Endodermal cell (in vitro differentiated cells): ENCODE data around the gene HINT2. TPM values are rescaled to one million over a fixed set of nuclear protein-coding genes. Genes with fewer than 3 reads are reported as not detected.

Experiments
- DNase-seq: peaks from one replicate; pipeline ENCODE4 v3.0.0-alpha.2; 2017
- H3K27ac ChIP-seq: 2 replicates; pipeline ENCODE4 v1.5.1; 2013; ENCODE audit warnings: mild to moderate bottlenecking, low read depth, low read length, moderate library complexity
- H3K27me3 ChIP-seq: 2 replicates; pipeline ENCODE4 v1.6.1; 2013; ENCODE audit warnings: mild to moderate bottlenecking, low read length, moderate library complexity; ENCODE audit not compliant: insufficient read depth, control insufficient read depth, poor library complexity, severe bottlenecking
- H3K36me3 ChIP-seq: 2 replicates; pipeline ENCODE4 v1.7.0; 2013; ENCODE audit warnings: mild to moderate bottlenecking, low read length, moderate library complexity; ENCODE audit not compliant: control insufficient read depth, insufficient read depth
- H3K4me1 ChIP-seq: one replicate; pipeline ENCODE4 v1.7.0; 2013; ENCODE audit warnings: low read length; ENCODE audit not compliant: control insufficient read depth, insufficient read depth
- H3K4me3 ChIP-seq: 2 replicates; pipeline ENCODE4 v1.5.1; 2013; ENCODE audit warnings: mild to moderate bottlenecking, low read length, moderate library complexity
- H3K9ac ChIP-seq: 2 replicates; pipeline ENCODE4 v1.6.1; 2013; ENCODE audit warnings: mild to moderate bottlenecking, low read length, moderate library complexity; ENCODE audit not compliant: poor library complexity, severe bottlenecking; ENCODE audit errors: extremely low read depth
- H3K9me3 ChIP-seq: 2 replicates; pipeline ENCODE4 v1.6.1; 2013; ENCODE audit warnings: mild to moderate bottlenecking, low read length, moderate library complexity; ENCODE audit not compliant: control insufficient read depth
- H3K27ac Mint-ChIP-seq: 2 replicates; pipeline ENCODE4 v1.8.0; 2020; ENCODE audit warnings: mixed read lengths
- H3K27me3 Mint-ChIP-seq: 2 replicates; pipeline ENCODE4 v1.8.0; 2021; ENCODE audit warnings: mild to moderate bottlenecking, mixed read lengths; ENCODE audit not compliant: insufficient read depth
- H3K36me3 Mint-ChIP-seq: 2 replicates; pipeline ENCODE4 v1.8.0; 2020; ENCODE audit warnings: low read depth, mixed read lengths
- H3K4me1 Mint-ChIP-seq: 2 replicates; pipeline ENCODE4 v1.8.0; 2020; ENCODE audit warnings: mixed read lengths
- H3K4me3 Mint-ChIP-seq: 2 replicates; pipeline ENCODE4 v1.8.0; 2020; ENCODE audit warnings: mild to moderate bottlenecking, moderate library complexity, mixed read lengths
- H3K9me3 Mint-ChIP-seq: 2 replicates; pipeline ENCODE4 v1.8.0; 2020; ENCODE audit warnings: mild to moderate bottlenecking, mixed read lengths
- WGBS, 2 experiments: methylation state at CpG; one replicate each; pipeline versions ENCODE4 v1.1.5 to v1.1.7; 2013; ENCODE audit warnings: missing lambda C conversion rate in 2 of 2, mixed read lengths in 1 of 2; ENCODE audit not compliant: insufficient coverage in 1 of 2, insufficient read length in 1 of 2; 5-methylcytosine and 5-hydroxymethylcytosine counted together
- total RNA-seq, 2 donors: library from RNA; stranded (reverse); fragmentation: NEBNext Ultra II Directional in 1 of 2; extraction: Animal tissue kit (Norgen Biotek cat#: 25700) in 1 of 2; gene quantifications; 2 replicates in 1 of 2; 3 replicates in 1 of 2; pipeline ENCODE4 v1.2.1, GENCODE V29; 2021
- TF ChIP-seq, protein P1 (sequence below): fragments of 200-600 bp; sonication (generic); conservative IDR thresholded peaks from 2 replicates; pipeline ENCODE4 v1.5.0; 2021; ENCODE audit warnings: antibody characterized with exemption, mild to moderate bottlenecking

Gene HINT2
- total RNA-seq, 2 donors from 2014 or later, result 34.3 to 48.6 TPM

- H3K9me3 ChIP-seq, result no peaks in the 10 kb centered on the region
- Mint-ChIP-seq H3K27me3 (peaks cover 41% of the 10 kb centered on the region), H3K9me3 (no peaks in the 10 kb centered on the region), H3K36me3 (no peaks in the 10 kb centered on the region), H3K4me3 (no peak overlapping the region), H3K27ac (no peak overlapping the region), H3K4me1 (peaks cover 3% of the 10 kb centered on the region)
- TF ChIP-seq, protein P1, sequence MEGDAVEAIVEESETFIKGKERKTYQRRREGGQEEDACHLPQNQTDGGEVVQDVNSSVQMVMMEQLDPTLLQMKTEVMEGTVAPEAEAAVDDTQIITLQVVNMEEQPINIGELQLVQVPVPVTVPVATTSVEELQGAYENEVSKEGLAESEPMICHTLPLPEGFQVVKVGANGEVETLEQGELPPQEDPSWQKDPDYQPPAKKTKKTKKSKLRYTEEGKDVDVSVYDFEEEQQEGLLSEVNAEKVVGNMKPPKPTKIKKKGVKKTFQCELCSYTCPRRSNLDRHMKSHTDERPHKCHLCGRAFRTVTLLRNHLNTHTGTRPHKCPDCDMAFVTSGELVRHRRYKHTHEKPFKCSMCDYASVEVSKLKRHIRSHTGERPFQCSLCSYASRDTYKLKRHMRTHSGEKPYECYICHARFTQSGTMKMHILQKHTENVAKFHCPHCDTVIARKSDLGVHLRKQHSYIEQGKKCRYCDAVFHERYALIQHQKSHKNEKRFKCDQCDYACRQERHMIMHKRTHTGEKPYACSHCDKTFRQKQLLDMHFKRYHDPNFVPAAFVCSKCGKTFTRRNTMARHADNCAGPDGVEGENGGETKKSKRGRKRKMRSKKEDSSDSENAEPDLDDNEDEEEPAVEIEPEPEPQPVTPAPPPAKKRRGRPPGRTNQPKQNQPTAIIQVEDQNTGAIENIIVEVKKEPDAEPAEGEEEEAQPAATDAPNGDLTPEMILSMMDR, result no peak
- no peak overlapping the region for H3K27ac ChIP-seq
- no peak overlapping the region for H3K4me3 ChIP-seq
- peaks cover 10% of the 10 kb centered on the region for H3K27me3 ChIP-seq
- peak; percentile 18 for DNase-seq
- 91 to 97% methylated on average over 5 of the region's 5 CpGs for WGBS, 2 experiments
- no peaks in the 10 kb centered on the region for H3K4me1 ChIP-seq
- H3K36me3 ChIP-seq, result no peaks in the 10 kb centered on the region
- H3K9ac ChIP-seq, result no peak overlapping the region
Measured at GRCh38 chr9:35858458-35858857, 43.6 kb upstream of the HINT2 start.

DNA sequence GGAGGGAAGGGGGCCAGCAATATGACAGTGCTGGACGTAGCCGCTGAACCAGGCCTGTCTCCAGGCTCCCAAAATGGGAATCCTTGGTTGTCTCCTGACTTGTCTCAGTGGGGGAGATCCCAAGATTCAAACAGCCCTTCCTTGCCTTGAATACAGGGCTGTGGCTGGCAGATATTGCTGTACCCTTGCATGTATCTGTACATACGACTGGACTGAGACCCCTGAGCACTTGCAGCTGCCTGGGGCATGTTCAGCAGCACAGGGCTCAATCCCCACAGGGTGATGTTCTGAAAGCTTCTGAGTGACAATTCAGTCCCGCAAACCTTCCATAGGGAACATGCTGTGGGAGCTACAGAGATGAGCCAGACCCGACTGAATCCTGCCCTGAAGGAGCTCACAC lies 42.0 kb upstream of the HINT2 start:
- no peaks in the 10 kb centered on the region for H3K36me3 Mint-ChIP-seq
- Histone ChIP-seq H3K27me3 (peaks cover 10% of the 10 kb centered on the region), H3K27ac (no peak overlapping the region), H3K4me3 (no peak overlapping the region), H3K36me3 (no peaks in the 10 kb centered on the region), H3K4me1 (no peaks in the 10 kb centered on the region), H3K9me3 (no peaks in the 10 kb centered on the region), H3K9ac (no peak overlapping the region)
- no peak overlapping the region for H3K4me3 Mint-ChIP-seq
- H3K27ac Mint-ChIP-seq, result no peak overlapping the region
- peaks cover 3% of the 10 kb centered on the region for H3K4me1 Mint-ChIP-seq
- no peak for DNase-seq
- 91 to 93% methylated on average over 5 of the region's 5 CpGs for WGBS, 2 experiments
- no peaks in the 10 kb centered on the region for H3K9me3 Mint-ChIP-seq
- TF ChIP-seq, protein P1, result no peak
- H3K27me3 Mint-ChIP-seq, result peaks cover 31% of the 10 kb centered on the region

DNA sequence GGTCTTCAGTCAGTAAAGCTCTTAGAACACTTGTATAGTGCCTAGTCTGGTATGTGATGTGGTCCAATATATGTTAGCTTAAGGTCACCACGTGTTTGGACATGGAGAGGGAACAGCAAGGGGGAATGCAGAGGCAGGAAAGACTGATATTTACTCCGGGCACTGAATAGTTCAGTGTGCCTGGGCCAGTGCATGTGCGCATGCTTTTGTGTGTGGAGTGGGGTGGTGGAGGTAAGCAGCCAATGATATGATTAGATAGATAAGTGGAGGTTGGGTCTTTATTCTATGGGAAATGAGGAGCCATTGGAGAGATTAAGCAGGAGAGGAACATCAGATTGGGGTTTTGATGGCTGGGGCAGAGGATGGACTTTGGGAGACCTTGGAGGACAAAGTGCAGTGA lies 41.4 kb upstream of the HINT2 start:
- no peak overlapping the region for H3K4me3 ChIP-seq
- TF ChIP-seq, protein P1, result no peak
- H3K27ac Mint-ChIP-seq, result no peak overlapping the region
- peaks cover 25% of the 10 kb centered on the region for H3K27me3 Mint-ChIP-seq
- H3K27me3 ChIP-seq, result peaks cover 5% of the 10 kb centered on the region
- no peaks in the 10 kb centered on the region for H3K4me1 ChIP-seq
- no peaks in the 10 kb centered on the region for H3K36me3 Mint-ChIP-seq
- DNase-seq, result no peak
- no peaks in the 10 kb centered on the region for H3K9me3 Mint-ChIP-seq
- H3K9ac ChIP-seq, result no peak overlapping the region
- no peaks in the 10 kb centered on the region for H3K9me3 ChIP-seq
- peaks cover 3% of the 10 kb centered on the region for H3K4me1 Mint-ChIP-seq
- no peak overlapping the region for H3K4me3 Mint-ChIP-seq
- H3K27ac ChIP-seq, result no peak overlapping the region
- no peaks in the 10 kb centered on the region for H3K36me3 ChIP-seq
- 80% methylated on average over 2 to 3 of the region's 3 CpGs for WGBS, 2 experiments
